Activated naive CD8-positive, alpha-beta T cell treated with anti-CD3 and anti-CD28 coated beads, Interleukin-2, amount 50 U/mL, for 24 hours (primary cell): Measurements from ENCODE around the gene DKK3.

ENCODE experiments used
- ATAC-seq: fragments of 150-1000 bp; cut with Tn5 transposase; one replicate; pipeline ENCODE4 v1.10.0; 2021
- DNase-seq: peaks from one replicate; pipeline ENCODE4 v3.0.0; 2021
- H3K27ac Mint-ChIP-seq: one replicate; pipeline ENCODE4 v1.8.0; 2021; ENCODE audit warnings: mild to moderate bottlenecking, mixed read lengths
- H3K27me3 Mint-ChIP-seq: one replicate; pipeline ENCODE4 v1.8.0; 2021; ENCODE audit warnings: mixed read lengths
- H3K36me3 Mint-ChIP-seq: one replicate; pipeline ENCODE4 v1.8.0; 2021; ENCODE audit warnings: low read depth, mixed read lengths
- H3K4me1 Mint-ChIP-seq: one replicate; pipeline ENCODE4 v1.8.0; 2021; ENCODE audit warnings: mixed read lengths
- H3K4me3 Mint-ChIP-seq: one replicate; pipeline ENCODE4 v1.8.0; 2021; ENCODE audit warnings: mild to moderate bottlenecking, moderate library complexity, mixed read lengths
- H3K9me3 Mint-ChIP-seq: one replicate; pipeline ENCODE4 v1.8.0; 2021; ENCODE audit warnings: mixed read lengths

The DKK3 gene

GRCh38 chr11:11965192-11965591 lies 43.2 kb downstream of the DKK3 start:
- no peak for DNase-seq
- Mint-ChIP-seq H3K27ac (no peak overlapping the region), H3K4me1 (peaks cover 13% of the 10 kb centered on the region), H3K27me3 (no peaks in the 10 kb centered on the region), H3K36me3 (no peaks in the 10 kb centered on the region), H3K9me3 (no peaks in the 10 kb centered on the region), H3K4me3 (no peak overlapping the region)
- no peak for ATAC-seq

- Mint-ChIP-seq H3K4me1 (peaks cover 17% of the 10 kb centered on the region), H3K9me3 (no peaks in the 10 kb centered on the region), H3K4me3 (no peak overlapping the region), H3K27me3 (no peaks in the 10 kb centered on the region), H3K36me3 (no peaks in the 10 kb centered on the region), H3K27ac (no peak overlapping the region)
- ATAC-seq (no peak), DNase-seq (no peak)
Observed at GRCh38 chr11:11964774-11965150, 43.7 kb downstream of the DKK3 start.

GRCh38 chr11:11963842-11964773 lies 44.3 kb downstream of the DKK3 start:
- ATAC-seq, result no peak
- Mint-ChIP-seq H3K9me3 (no peaks in the 10 kb centered on the region), H3K27ac (no peak overlapping the region), H3K4me1 (peaks cover 19% of the 10 kb centered on the region), H3K36me3 (no peaks in the 10 kb centered on the region), H3K27me3 (no peaks in the 10 kb centered on the region), H3K4me3 (no peak overlapping the region)
- DNase-seq, result no peak

- H3K4me1 Mint-ChIP-seq, result peaks cover 19% of the 10 kb centered on the region
Observed at GRCh38 chr11:11963067-11963466, 45.4 kb downstream of the DKK3 start.

GRCh38 chr11:11961399-11962028 lies 46.9 kb downstream of the DKK3 start:
- ATAC-seq (no peak), DNase-seq (no peak)
- Mint-ChIP-seq H3K27ac (no peak overlapping the region), H3K4me1 (peaks cover 19% of the 10 kb centered on the region), H3K36me3 (peaks cover 4% of the 10 kb centered on the region), H3K9me3 (no peaks in the 10 kb centered on the region), H3K27me3 (no peaks in the 10 kb centered on the region), H3K4me3 (no peak overlapping the region)

More at GRCh38 chr11:11963067-11963466, 45.4 kb downstream of the DKK3 start:
- ATAC-seq (no peak), DNase-seq (no peak)
- Mint-ChIP-seq H3K4me3 (no peak overlapping the region), H3K36me3 (no peaks in the 10 kb centered on the region), H3K27ac (no peak overlapping the region), H3K27me3 (no peaks in the 10 kb centered on the region), H3K9me3 (no peaks in the 10 kb centered on the region)

- peak; percentile 30 for ATAC-seq
- DNase-seq, result no peak
- H3K27ac Mint-ChIP-seq, result no peak overlapping the region
- no peaks in the 10 kb centered on the region for H3K27me3 Mint-ChIP-seq
- H3K36me3 Mint-ChIP-seq, result peaks cover 11% of the 10 kb centered on the region
- H3K4me1 Mint-ChIP-seq, result peaks cover 19% of the 10 kb centered on the region
- no peak overlapping the region for H3K4me3 Mint-ChIP-seq
- no peaks in the 10 kb centered on the region for H3K9me3 Mint-ChIP-seq
Observed at GRCh38 chr11:11960687-11961086, 47.7 kb downstream of the DKK3 start.

GRCh38 chr11:11959601-11960000 lies 48.8 kb downstream of the DKK3 start:
- Mint-ChIP-seq H3K9me3 (no peaks in the 10 kb centered on the region), H3K4me3 (no peak overlapping the region), H3K36me3 (peaks cover 19% of the 10 kb centered on the region), H3K27ac (no peak overlapping the region), H3K4me1 (peaks cover 19% of the 10 kb centered on the region), H3K27me3 (no peaks in the 10 kb centered on the region)
- no peak for ATAC-seq
- DNase-seq, result no peak

- Mint-ChIP-seq H3K4me3 (no peak overlapping the region), H3K36me3 (peaks cover 23% of the 10 kb centered on the region)
Observed at GRCh38 chr11:11958403-11959231, 49.8 kb downstream of the DKK3 start.

GRCh38 chr11:11956006-11956405 lies 52.4 kb downstream of the DKK3 start:
- Mint-ChIP-seq H3K36me3 (peaks cover 39% of the 10 kb centered on the region), H3K4me3 (no peak overlapping the region), H3K27me3 (no peaks in the 10 kb centered on the region), H3K9me3 (no peaks in the 10 kb centered on the region), H3K27ac (no peak overlapping the region), H3K4me1 (peaks cover 14% of the 10 kb centered on the region)
- DNase-seq (no peak), ATAC-seq (no peak)

More at GRCh38 chr11:11958403-11959231, 49.8 kb downstream of the DKK3 start:
- DNase-seq (no peak), ATAC-seq (no peak)
- H3K9me3 Mint-ChIP-seq, result no peaks in the 10 kb centered on the region
- peaks cover 19% of the 10 kb centered on the region for H3K4me1 Mint-ChIP-seq
- H3K27ac Mint-ChIP-seq, result no peak overlapping the region
- H3K27me3 Mint-ChIP-seq, result no peaks in the 10 kb centered on the region

- no peak overlapping the region for H3K4me3 Mint-ChIP-seq
Observed at GRCh38 chr11:11952036-11952435, 56.4 kb downstream of the DKK3 start.

GRCh38 chr11:11949482-11949881 lies 58.9 kb downstream of the DKK3 start:
- DNase-seq, result no peak
- Mint-ChIP-seq H3K9me3 (no peaks in the 10 kb centered on the region), H3K4me1 (no peaks in the 10 kb centered on the region), H3K27me3 (no peaks in the 10 kb centered on the region), H3K36me3 (peaks cover 30% of the 10 kb centered on the region), H3K27ac (no peak overlapping the region), H3K4me3 (no peak overlapping the region)
- no peak for ATAC-seq

More at GRCh38 chr11:11952036-11952435, 56.4 kb downstream of the DKK3 start:
- peaks cover 47% of the 10 kb centered on the region for H3K36me3 Mint-ChIP-seq
- DNase-seq (no peak), ATAC-seq (no peak)
- H3K27me3 Mint-ChIP-seq, result no peaks in the 10 kb centered on the region
- no peaks in the 10 kb centered on the region for H3K9me3 Mint-ChIP-seq
- H3K27ac Mint-ChIP-seq, result peak overlapping the region; percentile 3
- H3K4me1 Mint-ChIP-seq, result no peaks in the 10 kb centered on the region

- ATAC-seq (no peak), DNase-seq (no peak)
- Mint-ChIP-seq H3K4me1 (no peaks in the 10 kb centered on the region), H3K27me3 (no peaks in the 10 kb centered on the region), H3K36me3 (peaks cover 26% of the 10 kb centered on the region), H3K9me3 (no peaks in the 10 kb centered on the region), H3K27ac (no peak overlapping the region), H3K4me3 (no peak overlapping the region)
Observed at GRCh38 chr11:11948242-11948947, 60.0 kb downstream of the DKK3 start.

- ATAC-seq (no peak), DNase-seq (no peak)
- Mint-ChIP-seq H3K36me3 (peaks cover 25% of the 10 kb centered on the region), H3K27me3 (no peaks in the 10 kb centered on the region), H3K9me3 (no peaks in the 10 kb centered on the region), H3K4me3 (no peak overlapping the region), H3K4me1 (no peaks in the 10 kb centered on the region), H3K27ac (no peak overlapping the region)
Observed at GRCh38 chr11:11947825-11948224, 60.6 kb downstream of the DKK3 start.

GRCh38 chr11:11946878-11947277 lies 61.5 kb downstream of the DKK3 start:
- no peak overlapping the region for H3K27ac Mint-ChIP-seq
- H3K27me3 Mint-ChIP-seq, result no peaks in the 10 kb centered on the region
- ATAC-seq (no peak), DNase-seq (no peak)
- no peak overlapping the region for H3K4me3 Mint-ChIP-seq
- H3K4me1 Mint-ChIP-seq, result no peaks in the 10 kb centered on the region
- H3K9me3 Mint-ChIP-seq, result no peaks in the 10 kb centered on the region
- peaks cover 23% of the 10 kb centered on the region for H3K36me3 Mint-ChIP-seq
